Suprapubic skin (tissue), 4 donors: Measurements from ENCODE around the gene OR2A5. TPM values are rescaled to one million over a fixed set of nuclear protein-coding genes. Genes with fewer than 3 reads are reported as not detected.

Experiments used
- DNase-seq, 2 donors: peaks; one replicate each; pipeline ENCODE4 v3.0.0-alpha.2; 2019; ENCODE audit warnings: low spot score in 2 of 2
- H3K27ac ChIP-seq: fragments of 200-600 bp; sonication (generic); one replicate; pipeline ENCODE4 v1.5.1; 2019
- H3K27me3 ChIP-seq: fragments of 200-600 bp; sonication (generic); one replicate; pipeline ENCODE4 v1.5.1; 2019
- H3K36me3 ChIP-seq: fragments of 200-600 bp; sonication (generic); one replicate; pipeline ENCODE4 v1.5.1; 2019
- H3K4me1 ChIP-seq: fragments of 200-600 bp; sonication (generic); one replicate; pipeline ENCODE4 v1.5.1; 2019
- H3K4me3 ChIP-seq: fragments of 200-600 bp; sonication (generic); one replicate; pipeline ENCODE4 v1.5.1; 2019; ENCODE audit warnings: mild to moderate bottlenecking
- H3K9me3 ChIP-seq: fragments of 200-600 bp; sonication (generic); one replicate; pipeline ENCODE4 v1.5.1; 2019
- EP300 ChIP-seq: sonication (generic); formaldehyde crosslinking; IDR thresholded peaks from one replicate; pipeline ENCODE4 v1.6.1; 2017; ENCODE audit warnings: antibody characterized with exemption
- POLR2A ChIP-seq, 2 donors: fragments of 450-650 bp; IDR thresholded peaks; one replicate each; pipeline ENCODE4 v1.6.1; 2017; ENCODE audit warnings: antibody characterized with exemption in 2 of 2, mild to moderate bottlenecking in 2 of 2, moderate library complexity in 2 of 2
- POLR2AphosphoS5 ChIP-seq, 3 donors: sonication (generic); formaldehyde crosslinking; IDR thresholded peaks; one replicate each; pipeline ENCODE4 v1.6.1; 2017; ENCODE audit warnings: antibody characterized with exemption in 3 of 3
- WGBS: methylation state at CpG from one replicate; pipeline ENCODE4 v1.1.5; 2018; 5-methylcytosine and 5-hydroxymethylcytosine counted together
- total RNA-seq, 4 donors: library from RNA; depleted of rRNA; stranded (reverse); fragments of >200 nt; gene quantifications; one replicate each; pipeline ENCODE4 v1.1.0, GENCODE V29; 2016
- TF ChIP-seq, protein P1 (sequence below), 2 donors: fragments of 200-600 bp in 1 of 2; fragments of 450-650 bp in 1 of 2; sonication (generic) in 1 of 2; IDR thresholded peaks; one replicate each; pipeline ENCODE4 v1.5.1; 2016 to 2019; ENCODE audit warnings: antibody characterized with exemption in 2 of 2, mild to moderate bottlenecking in 1 of 2, moderate library complexity in 1 of 2

The OR2A5 gene
- total RNA-seq, 4 donors from 2014 or later: not detected

DNA sequence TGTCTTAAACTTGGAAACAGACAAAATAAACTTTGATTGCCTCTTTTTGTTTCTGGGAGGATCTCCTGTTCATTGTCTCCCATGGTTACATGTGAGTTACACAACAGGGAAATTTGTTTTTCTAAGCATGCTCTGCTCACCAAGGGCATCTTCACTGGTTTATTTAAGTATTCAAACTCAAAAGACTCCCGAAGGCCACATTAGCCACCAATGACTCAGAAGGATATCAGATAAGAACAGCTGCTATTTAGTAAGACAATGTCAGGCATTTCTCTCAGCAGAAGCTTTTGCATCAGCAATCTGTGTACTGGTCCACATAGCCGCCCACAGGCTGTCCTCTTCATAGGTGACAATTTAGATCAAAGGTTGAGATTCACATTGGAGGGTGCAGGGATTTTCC, 29.3 kb upstream of the OR2A5 start:
- no peak overlapping the region for H3K4me3 ChIP-seq
- H3K4me1 ChIP-seq: no peaks in the 10 kb centered on the region
- DNase-seq: no peak
- WGBS: 47% methylated on average over 2 of the region's 2 CpGs
- no peaks in the 10 kb centered on the region for H3K9me3 ChIP-seq
- no peaks in the 10 kb centered on the region for H3K36me3 ChIP-seq
- no peak overlapping the region for H3K27ac ChIP-seq
- no peaks in the 10 kb centered on the region for H3K27me3 ChIP-seq
- TF ChIP-seq POLR2AphosphoS5 (IDR thresholded peaks at IDR 0.05) (no peak), POLR2A (IDR thresholded peaks at IDR 0.05) (no peak), EP300 (no peak)
- TF ChIP-seq, protein P1, sequence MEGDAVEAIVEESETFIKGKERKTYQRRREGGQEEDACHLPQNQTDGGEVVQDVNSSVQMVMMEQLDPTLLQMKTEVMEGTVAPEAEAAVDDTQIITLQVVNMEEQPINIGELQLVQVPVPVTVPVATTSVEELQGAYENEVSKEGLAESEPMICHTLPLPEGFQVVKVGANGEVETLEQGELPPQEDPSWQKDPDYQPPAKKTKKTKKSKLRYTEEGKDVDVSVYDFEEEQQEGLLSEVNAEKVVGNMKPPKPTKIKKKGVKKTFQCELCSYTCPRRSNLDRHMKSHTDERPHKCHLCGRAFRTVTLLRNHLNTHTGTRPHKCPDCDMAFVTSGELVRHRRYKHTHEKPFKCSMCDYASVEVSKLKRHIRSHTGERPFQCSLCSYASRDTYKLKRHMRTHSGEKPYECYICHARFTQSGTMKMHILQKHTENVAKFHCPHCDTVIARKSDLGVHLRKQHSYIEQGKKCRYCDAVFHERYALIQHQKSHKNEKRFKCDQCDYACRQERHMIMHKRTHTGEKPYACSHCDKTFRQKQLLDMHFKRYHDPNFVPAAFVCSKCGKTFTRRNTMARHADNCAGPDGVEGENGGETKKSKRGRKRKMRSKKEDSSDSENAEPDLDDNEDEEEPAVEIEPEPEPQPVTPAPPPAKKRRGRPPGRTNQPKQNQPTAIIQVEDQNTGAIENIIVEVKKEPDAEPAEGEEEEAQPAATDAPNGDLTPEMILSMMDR (IDR thresholded peaks at IDR 0.05): no peak

DNA sequence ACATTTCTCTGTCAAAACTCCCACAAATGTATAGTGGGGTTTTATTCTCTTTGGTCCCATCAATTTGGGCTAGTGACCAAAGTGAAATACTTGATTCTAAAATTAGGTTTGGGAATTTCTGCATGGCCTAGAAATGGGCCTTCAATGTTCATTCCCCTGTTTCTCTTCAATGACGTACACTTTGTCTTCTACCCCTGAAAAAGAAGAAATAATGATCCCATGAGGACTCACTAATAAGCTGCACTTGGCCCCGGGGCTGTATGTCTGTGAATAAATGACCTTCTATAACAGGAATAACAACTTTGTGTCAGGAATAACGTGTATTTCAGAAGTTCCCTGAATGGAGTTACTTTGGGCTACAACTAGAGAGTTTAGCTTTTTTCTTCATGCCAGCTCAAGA, 28.4 kb upstream of the OR2A5 start:
- Histone ChIP-seq H3K27ac (no peak overlapping the region), H3K36me3 (no peaks in the 10 kb centered on the region), H3K27me3 (no peaks in the 10 kb centered on the region), H3K4me3 (no peak overlapping the region), H3K9me3 (no peaks in the 10 kb centered on the region), H3K4me1 (no peaks in the 10 kb centered on the region)
- TF ChIP-seq, protein P1 (IDR thresholded peaks at IDR 0.05): no peak
- TF ChIP-seq POLR2AphosphoS5 (IDR thresholded peaks at IDR 0.05) (no peak), EP300 (no peak), POLR2A (IDR thresholded peaks at IDR 0.05) (no peak)
- WGBS: 23% methylated on average over 3 of the region's 3 CpGs
- no peak for DNase-seq

DNA sequence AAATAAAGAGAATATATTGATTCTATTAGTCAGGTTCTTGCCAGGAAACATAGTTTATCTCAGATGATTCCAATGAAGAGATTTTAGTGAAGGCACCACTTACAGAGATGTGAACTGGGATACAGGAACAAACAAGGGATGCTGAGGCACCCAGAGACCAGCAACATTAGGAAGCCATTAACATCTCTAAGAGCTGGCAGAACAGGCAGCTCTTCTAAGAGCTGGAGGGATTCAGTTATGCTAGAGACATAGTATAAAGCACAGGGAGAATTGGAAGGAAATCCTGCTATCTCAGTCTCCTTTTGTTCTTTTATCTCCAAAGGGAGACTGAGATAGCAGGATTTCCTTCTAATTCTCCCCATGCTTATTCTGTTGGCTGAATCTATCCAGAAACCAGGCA, 26.6 kb upstream of the OR2A5 start:
- Histone ChIP-seq H3K36me3 (no peaks in the 10 kb centered on the region), H3K27ac (no peak overlapping the region), H3K9me3 (no peaks in the 10 kb centered on the region), H3K4me1 (no peaks in the 10 kb centered on the region), H3K4me3 (no peak overlapping the region), H3K27me3 (no peaks in the 10 kb centered on the region)
- no peak for DNase-seq
- TF ChIP-seq POLR2AphosphoS5 (IDR thresholded peaks at IDR 0.05) (no peak), POLR2A (IDR thresholded peaks at IDR 0.05) (no peak), EP300 (no peak)
- TF ChIP-seq, protein P1 (IDR thresholded peaks at IDR 0.05): no peak

DNA sequence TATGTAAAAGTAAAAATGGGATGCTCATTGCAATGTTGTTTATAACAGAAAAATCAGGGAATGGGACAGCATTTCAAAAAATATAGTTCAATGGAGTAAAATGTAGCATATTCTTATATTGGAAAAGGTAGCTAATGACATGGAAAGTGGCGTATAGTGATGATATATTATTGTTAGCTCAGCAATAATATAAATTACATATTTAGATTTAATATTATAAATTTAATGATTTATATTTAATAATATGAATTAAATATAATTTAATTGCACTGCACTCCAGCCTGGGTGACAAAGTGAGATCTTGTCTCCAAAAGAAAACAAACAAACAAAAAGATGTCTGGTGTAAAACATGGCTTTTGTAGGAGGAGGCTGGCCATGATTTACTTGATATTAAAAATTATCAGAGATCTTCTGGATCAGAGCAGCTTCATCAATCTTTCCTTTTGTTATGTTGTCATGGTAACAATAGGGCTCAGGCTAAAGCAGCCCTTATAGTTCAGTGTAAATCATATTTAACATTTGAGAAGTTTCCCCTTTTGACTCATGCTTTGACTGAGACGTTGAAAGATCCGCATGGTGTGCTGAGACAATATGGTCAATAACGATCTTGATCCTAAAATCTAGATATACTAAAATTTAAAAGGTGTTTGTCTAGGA, 25.4 kb upstream of the OR2A5 start:
- 79% methylated on average over 4 of the region's 4 CpGs for WGBS
- Histone ChIP-seq H3K27ac (no peak overlapping the region), H3K9me3 (no peaks in the 10 kb centered on the region), H3K4me1 (no peaks in the 10 kb centered on the region), H3K36me3 (no peaks in the 10 kb centered on the region), H3K4me3 (no peak overlapping the region), H3K27me3 (no peaks in the 10 kb centered on the region)
- no peak for DNase-seq
- TF ChIP-seq EP300: no peak
- no peak for TF ChIP-seq POLR2AphosphoS5 (IDR thresholded peaks at IDR 0.05)

DNA sequence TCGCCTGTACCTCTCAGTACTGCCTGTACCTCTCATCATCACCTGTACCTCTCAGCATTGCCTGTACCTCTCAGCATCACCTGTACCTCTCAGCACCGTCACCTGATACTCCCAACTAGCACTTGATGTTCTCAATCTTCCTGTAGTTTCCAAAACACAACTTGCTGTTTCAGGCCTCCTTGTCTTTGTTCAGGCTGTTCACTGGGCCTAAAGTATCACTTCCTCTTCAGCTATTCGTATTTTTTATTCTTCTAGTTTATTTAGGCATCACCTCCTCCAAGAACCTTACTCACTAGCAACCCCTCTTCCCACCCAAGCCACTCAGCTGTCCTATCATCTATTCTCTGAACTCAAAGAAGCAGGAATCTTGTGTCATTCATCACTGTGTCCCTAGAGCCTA, 24.5 kb upstream of the OR2A5 start:
- TF ChIP-seq, protein P1 (IDR thresholded peaks at IDR 0.05): no peak
- TF ChIP-seq EP300: no peak
- no peak for TF ChIP-seq POLR2AphosphoS5 (IDR thresholded peaks at IDR 0.05)

More for the DNA sequence above, 24.5 kb upstream of the OR2A5 start:
- no peaks in the 10 kb centered on the region for H3K9me3 ChIP-seq
- no peak overlapping the region for H3K27ac ChIP-seq
- H3K36me3 ChIP-seq: no peaks in the 10 kb centered on the region
- no peaks in the 10 kb centered on the region for H3K4me1 ChIP-seq
- DNase-seq: no peak
- no peak overlapping the region for H3K4me3 ChIP-seq
- WGBS: 74% methylated on average over 3 of the region's 3 CpGs
- no peaks in the 10 kb centered on the region for H3K27me3 ChIP-seq
